Esophagus squamous epithelium (tissue), 5 donors: ENCODE results near the gene ADAMTS8. TPM values are rescaled to one million over a fixed set of nuclear protein-coding genes. Genes with fewer than 3 reads are reported as not detected.
A peak's percentile ranks its signal among the peaks of the same experiment; 100 is the strongest.

Experiments
- DNase-seq: peaks from one replicate; lab custom pipeline; 2025; lab: John Stamatoyannopoulos, UW
- H3K27ac ChIP-seq, 4 donors: fragments of 200-600 bp; sonication (generic); one replicate each; pipeline ENCODE4 v1.5.1; 2016 to 2019; ENCODE audit warnings: mild to moderate bottlenecking in 1 of 4
- H3K27me3 ChIP-seq, 4 donors: fragments of 200-600 bp; sonication (generic); 1 replicate in 3 of 4; 2 replicates in 1 of 4; pipeline versions ENCODE4 v1.5.1 to v1.6.0; 2017 to 2021; ENCODE audit warnings: antibody characterized with exemption in 1 of 4
- H3K36me3 ChIP-seq, 3 donors: fragments of 200-600 bp; sonication (generic); one replicate each; pipeline ENCODE4 v1.5.1; 2016 to 2019
- H3K4me1 ChIP-seq, 3 donors: fragments of 200-600 bp; sonication (generic); one replicate each; pipeline ENCODE4 v1.5.1; 2017 to 2019
- H3K4me3 ChIP-seq, 4 donors: fragments of 200-600 bp; sonication (generic); 1 replicate in 3 of 4; 2 replicates in 1 of 4; pipeline ENCODE4 v1.5.1; 2016 to 2019; ENCODE audit warnings: mild to moderate bottlenecking in 2 of 4, moderate library complexity in 1 of 4
- H3K9me3 ChIP-seq, 3 donors: fragments of 200-600 bp; sonication (generic); one replicate each; pipeline ENCODE4 v1.5.1; 2016 to 2019
- CTCF ChIP-seq, 6 experiments: fragments of 450-650 bp in 4 of 6; fragments of 200-600 bp in 2 of 6; sonication (generic) in 2 of 6; IDR thresholded peaks; one replicate each; pipeline ENCODE4 v1.5.1; 2016 to 2019; ENCODE audit warnings: antibody characterized with exemption in 6 of 6, mild to moderate bottlenecking in 4 of 6, moderate library complexity in 4 of 6
- POLR2A ChIP-seq, 4 donors: fragments of 450-650 bp; IDR thresholded peaks; one replicate each; pipeline ENCODE4 v1.6.1; 2017; ENCODE audit warnings: antibody characterized with exemption in 4 of 4, mild to moderate bottlenecking in 4 of 4, moderate library complexity in 3 of 4
- WGBS, 2 donors: methylation state at CpG; one replicate each; pipeline ENCODE4 v1.1.5; 2018; 5-methylcytosine and 5-hydroxymethylcytosine counted together
- intact Hi-C: fragments of 100-400 bp; cut with DNase I; formaldehyde crosslinking; loops from one replicate; pipeline ENCODE4 v1.15.0; 2022
- total RNA-seq, 4 donors: library from RNA; depleted of rRNA; stranded (reverse); fragments of >200 nt; gene quantifications; one replicate each; pipeline ENCODE4 v1.1.0, GENCODE V29; 2016
- donor health status: DM: yes; HTN: yes; CAD: no.

The ADAMTS8 gene
- total RNA-seq, 4 donors from 2014 or later, result 0.83 to 8.8 (median 1.8) TPM

DNA sequence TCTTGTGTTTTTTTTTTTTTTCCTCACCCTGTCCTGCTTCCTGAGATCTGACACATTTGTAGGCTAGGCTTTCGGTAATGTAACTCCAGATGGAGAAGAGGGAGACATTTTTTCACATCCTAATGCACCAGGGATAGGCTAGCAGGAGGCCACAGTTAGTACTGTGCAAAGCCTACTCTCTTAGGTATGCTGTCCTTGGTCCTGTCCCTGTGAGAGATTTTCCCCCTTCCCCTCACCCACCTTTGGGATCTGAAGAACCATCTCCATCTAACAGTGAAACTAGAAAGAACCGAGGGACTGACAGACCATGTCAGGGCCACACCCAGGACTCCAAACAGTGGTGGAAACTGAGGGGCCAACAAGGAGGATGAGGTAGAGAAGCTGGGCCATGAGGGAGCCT, 29.2 kb downstream of the ADAMTS8 start:
- Histone ChIP-seq H3K9me3 (no peaks in the 10 kb centered on the region), H3K36me3 (no peaks in the 10 kb centered on the region), H3K27ac (no peak overlapping the region), H3K4me3 (no peak overlapping the region), H3K27me3 (no peaks in the 10 kb centered on the region), H3K4me1 (peaks cover 0 to 29% (median 12%) of the 10 kb centered on the region in 3 donors)
- 75 to 86% methylated on average over 1 of the region's 2 CpGs for WGBS, 2 donors
- intact Hi-C loops, result no loop called here
- no peak for TF ChIP-seq POLR2A (IDR thresholded peaks at IDR 0.05)
- no peak for TF ChIP-seq CTCF (IDR thresholded peaks at IDR 0.05)
- no peak for DNase-seq

- 47 to 76% methylated on average over 5 of the region's 5 CpGs for WGBS, 2 donors
- intact Hi-C loops, result no loop called here
Measured at GRCh38 chr11:130397780-130398179, 30.6 kb downstream of the ADAMTS8 start.

DNA sequence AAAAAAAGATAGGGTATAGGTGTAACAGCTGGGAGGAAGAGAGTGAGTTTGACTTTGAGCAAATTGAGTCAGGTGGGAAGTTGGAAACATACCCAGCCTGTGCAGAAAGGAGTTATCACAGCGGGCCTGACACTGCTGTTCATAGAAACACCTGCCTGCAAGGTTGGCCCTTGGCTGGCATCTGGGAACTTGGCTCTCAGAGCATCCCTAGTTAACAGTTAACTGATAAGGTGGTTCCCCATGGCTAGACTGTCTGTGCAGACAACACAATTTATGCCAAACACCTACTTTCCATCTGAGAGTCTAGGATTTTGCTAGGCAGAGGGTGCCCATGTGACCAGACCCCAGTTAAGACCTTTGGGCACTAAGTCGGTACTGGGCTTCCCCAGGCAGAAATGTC, 31.4 kb downstream of the ADAMTS8 start:
- Histone ChIP-seq H3K4me1 (peaks cover 0 to 10% (median 0%) of the 10 kb centered on the region in 3 donors), H3K4me3 (no peak overlapping the region), H3K9me3 (no peaks in the 10 kb centered on the region), H3K27me3 (no peaks in the 10 kb centered on the region), H3K36me3 (no peaks in the 10 kb centered on the region), H3K27ac (no peak overlapping the region)
- 67 to 92% methylated on average over 2 of the region's 2 CpGs for WGBS, 2 donors
- intact Hi-C loops, result no loop called here
- TF ChIP-seq CTCF (IDR thresholded peaks at IDR 0.05), result no peak
- TF ChIP-seq POLR2A (IDR thresholded peaks at IDR 0.05), result no peak
- no peak for DNase-seq

More at GRCh38 chr11:130397780-130398179, 30.6 kb downstream of the ADAMTS8 start:
- no peak for TF ChIP-seq POLR2A (IDR thresholded peaks at IDR 0.05)
- no peak for TF ChIP-seq CTCF (IDR thresholded peaks at IDR 0.05)
- DNase-seq, result no peak
- Histone ChIP-seq H3K4me3 (no peak overlapping the region), H3K36me3 (no peaks in the 10 kb centered on the region), H3K9me3 (no peaks in the 10 kb centered on the region), H3K4me1 (peaks cover 0 to 15% (median 0%) of the 10 kb centered on the region in 3 donors), H3K27me3 (no peaks in the 10 kb centered on the region), H3K27ac (no peak overlapping the region)

- Histone ChIP-seq H3K27me3 (no peaks in the 10 kb centered on the region), H3K9me3 (no peaks in the 10 kb centered on the region), H3K4me3 (no peak overlapping the region), H3K4me1 (peaks cover 0 to 18% (median 2%) of the 10 kb centered on the region in 3 donors), H3K36me3 (no peaks in the 10 kb centered on the region), H3K27ac (no peak overlapping the region)
- no peak for DNase-seq
- WGBS, 2 donors, result no CpG with 5 or more reads among the region's 6 CpGs
- TF ChIP-seq POLR2A (IDR thresholded peaks at IDR 0.05) (no peak), CTCF (IDR thresholded peaks at IDR 0.05) (no peak)
- intact Hi-C loops, result no loop called here
Measured at GRCh38 chr11:130394615-130395014, 33.8 kb downstream of the ADAMTS8 start.

DNA sequence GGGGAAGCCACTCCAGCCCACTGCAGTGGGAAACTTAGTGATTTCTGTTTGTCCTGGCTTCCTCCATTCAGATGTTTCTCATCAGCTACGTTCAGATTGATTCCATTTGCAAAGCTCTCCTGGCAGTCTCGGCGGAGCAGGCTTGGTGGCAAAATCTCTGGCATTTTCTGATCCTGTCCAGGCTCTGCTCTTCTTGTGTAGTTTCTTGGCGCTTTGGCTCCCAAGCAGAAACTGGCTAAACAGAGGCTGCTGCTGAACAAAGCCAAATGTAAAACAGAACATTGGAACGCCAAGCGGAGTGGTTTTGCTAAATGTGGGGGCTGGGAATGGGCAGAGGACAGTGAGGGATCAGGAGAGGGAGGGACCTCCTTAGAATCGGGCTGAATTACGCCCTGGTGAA, 36.7 kb downstream of the ADAMTS8 start:
- H3K4me1 ChIP-seq, result peaks cover 0 to 24% (median 6%) of the 10 kb centered on the region in 3 donors
- WGBS, 2 donors, result 55 to 68% methylated on average over 7 of the region's 8 CpGs
- intact Hi-C loops, result no loop called here
- TF ChIP-seq CTCF (IDR thresholded peaks at IDR 0.05) (no peak), POLR2A (IDR thresholded peaks at IDR 0.05) (no peak)
- H3K27ac ChIP-seq, result peak overlapping the region in 3 of 4 donors; percentile 34 to 66 (median 56)
- no peaks in the 10 kb centered on the region for H3K27me3 ChIP-seq
- no peaks in the 10 kb centered on the region for H3K36me3 ChIP-seq
- H3K9me3 ChIP-seq, result no peaks in the 10 kb centered on the region
- no peak for DNase-seq
- H3K4me3 ChIP-seq, result no peak overlapping the region
